Fibroblast of mammary gland (primary cell): ENCODE measurements around the gene MRPL10.

Experiments used
- DNase-seq: peaks from one replicate; pipeline ENCODE4 v3.0.0-alpha.2; 2010; ENCODE audit warnings: low read depth
- H3K4me3 ChIP-seq: 2 replicates; pipeline ENCODE4 v1.5.1; 2011; ENCODE audit warnings: low read depth, mild to moderate bottlenecking, low read length, moderate library complexity; ENCODE audit not compliant: control insufficient read depth
- CTCF ChIP-seq: conservative IDR thresholded peaks from 2 replicates; pipeline ENCODE4 v1.5.1; 2011; ENCODE audit warnings: low read depth, low read length, inconsistent platforms; ENCODE audit not compliant: control insufficient read depth, insufficient read depth

The MRPL10 gene

GRCh38 chr17:47840001-47840741, 8.8 kb upstream of the MRPL10 start:
- peak overlapping the region; percentile 92 for H3K4me3 ChIP-seq
- DNase-seq, result no peak
- TF ChIP-seq CTCF, result no peak

GRCh38 chr17:47839071-47839470, 7.7 kb upstream of the MRPL10 start:
- H3K4me3 ChIP-seq, result no peak overlapping the region
- no peak for DNase-seq
- no peak for TF ChIP-seq CTCF

GRCh38 chr17:47838636-47839035, 7.3 kb upstream of the MRPL10 start:
- no peak for DNase-seq
- no peak for TF ChIP-seq CTCF

GRCh38 chr17:47837401-47838039, 6.2 kb upstream of the MRPL10 start:
- no peak overlapping the region for H3K4me3 ChIP-seq
- DNase-seq, result peak; percentile 58
- no peak for TF ChIP-seq CTCF

More at GRCh38 chr17:47838636-47839035, 7.3 kb upstream of the MRPL10 start:
- no peak overlapping the region for H3K4me3 ChIP-seq

- no peak overlapping the region for H3K4me3 ChIP-seq
- no peak for DNase-seq
- no peak for TF ChIP-seq CTCF
Measured at GRCh38 chr17:47836601-47837000, 5.3 kb upstream of the MRPL10 start.

GRCh38 chr17:47834756-47835155, 3.4 kb upstream of the MRPL10 start:
- no peak for DNase-seq
- H3K4me3 ChIP-seq, result no peak overlapping the region
- no peak for TF ChIP-seq CTCF
